Measurements from ENCODE around the gene HYAL1.

The HYAL1 gene

DNA sequence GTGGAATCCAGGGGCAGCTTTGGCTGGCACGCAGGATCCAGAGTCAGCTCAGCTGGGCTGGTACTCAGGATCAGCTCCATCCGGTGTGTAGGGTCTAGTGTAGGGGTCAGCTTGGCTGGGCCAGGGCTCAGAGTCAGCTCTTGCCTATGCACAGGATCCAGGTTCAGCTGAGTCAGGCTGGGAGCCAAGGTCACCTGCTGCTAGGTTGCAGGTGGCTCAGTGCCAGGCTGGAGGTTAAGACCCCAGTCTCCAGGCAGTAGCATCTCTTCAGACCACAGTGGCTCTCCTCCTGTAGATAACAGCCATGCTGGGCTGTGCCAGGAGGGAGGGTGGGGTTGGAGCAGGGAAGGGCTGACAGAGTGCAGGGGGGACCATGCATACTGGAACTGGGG is 6.0 kb downstream of the HYAL1 start:
- Histone ChIP-seq H3K9me3 (ENCODE audit: insufficient read depth, low read depth, low read length) (no peaks in the 10 kb centered on the region), H3K27me3 (ENCODE audit: insufficient read depth, low read length, poor library complexity, severe bottlenecking) (no peaks in the 10 kb centered on the region), H3K4me2 (ENCODE audit: low read depth, low read length, poor library complexity, severe bottlenecking) (peak overlapping the region; percentile 98), H2AFZ (ENCODE audit: low read length) (no peak overlapping the region), H3K36me3 (ENCODE audit: insufficient read depth, low read length) (no peaks in the 10 kb centered on the region), H3K4me1 (ENCODE audit: insufficient read depth, low read length, poor library complexity, severe bottlenecking) (peaks cover 22% of the 10 kb centered on the region), H4K20me1 (ENCODE audit: insufficient read depth, low read length, poor library complexity, severe bottlenecking) (peaks cover 3% of the 10 kb centered on the region), H3K9ac (ENCODE audit: low read depth, low read length, poor library complexity, severe bottlenecking) (peak overlapping the region; percentile 80), H3K4me3 (ENCODE audit: low read length, poor library complexity, severe bottlenecking) (peak overlapping the region; percentile 78), H3K79me2 (ENCODE audit: insufficient read depth, low read length) (peaks cover 19% of the 10 kb centered on the region; the same call in 1 of the 2 replicates), H3K9me2 (replicated peaks; ENCODE audit: low read depth, low read length) (no peaks in the 10 kb centered on the region), H3F3A (ENCODE audit: low read depth) (no peaks in the 10 kb centered on the region)
- TF ChIP-seq EZH2phosphoT487 (IDR thresholded peaks at IDR 0.05; ENCODE audit: borderline replicate concordance): no peak
- TF ChIP-seq, protein P1, sequence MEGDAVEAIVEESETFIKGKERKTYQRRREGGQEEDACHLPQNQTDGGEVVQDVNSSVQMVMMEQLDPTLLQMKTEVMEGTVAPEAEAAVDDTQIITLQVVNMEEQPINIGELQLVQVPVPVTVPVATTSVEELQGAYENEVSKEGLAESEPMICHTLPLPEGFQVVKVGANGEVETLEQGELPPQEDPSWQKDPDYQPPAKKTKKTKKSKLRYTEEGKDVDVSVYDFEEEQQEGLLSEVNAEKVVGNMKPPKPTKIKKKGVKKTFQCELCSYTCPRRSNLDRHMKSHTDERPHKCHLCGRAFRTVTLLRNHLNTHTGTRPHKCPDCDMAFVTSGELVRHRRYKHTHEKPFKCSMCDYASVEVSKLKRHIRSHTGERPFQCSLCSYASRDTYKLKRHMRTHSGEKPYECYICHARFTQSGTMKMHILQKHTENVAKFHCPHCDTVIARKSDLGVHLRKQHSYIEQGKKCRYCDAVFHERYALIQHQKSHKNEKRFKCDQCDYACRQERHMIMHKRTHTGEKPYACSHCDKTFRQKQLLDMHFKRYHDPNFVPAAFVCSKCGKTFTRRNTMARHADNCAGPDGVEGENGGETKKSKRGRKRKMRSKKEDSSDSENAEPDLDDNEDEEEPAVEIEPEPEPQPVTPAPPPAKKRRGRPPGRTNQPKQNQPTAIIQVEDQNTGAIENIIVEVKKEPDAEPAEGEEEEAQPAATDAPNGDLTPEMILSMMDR (conservative IDR thresholded peaks at IDR 0.05; ENCODE audit: low read length): no peak

DNA sequence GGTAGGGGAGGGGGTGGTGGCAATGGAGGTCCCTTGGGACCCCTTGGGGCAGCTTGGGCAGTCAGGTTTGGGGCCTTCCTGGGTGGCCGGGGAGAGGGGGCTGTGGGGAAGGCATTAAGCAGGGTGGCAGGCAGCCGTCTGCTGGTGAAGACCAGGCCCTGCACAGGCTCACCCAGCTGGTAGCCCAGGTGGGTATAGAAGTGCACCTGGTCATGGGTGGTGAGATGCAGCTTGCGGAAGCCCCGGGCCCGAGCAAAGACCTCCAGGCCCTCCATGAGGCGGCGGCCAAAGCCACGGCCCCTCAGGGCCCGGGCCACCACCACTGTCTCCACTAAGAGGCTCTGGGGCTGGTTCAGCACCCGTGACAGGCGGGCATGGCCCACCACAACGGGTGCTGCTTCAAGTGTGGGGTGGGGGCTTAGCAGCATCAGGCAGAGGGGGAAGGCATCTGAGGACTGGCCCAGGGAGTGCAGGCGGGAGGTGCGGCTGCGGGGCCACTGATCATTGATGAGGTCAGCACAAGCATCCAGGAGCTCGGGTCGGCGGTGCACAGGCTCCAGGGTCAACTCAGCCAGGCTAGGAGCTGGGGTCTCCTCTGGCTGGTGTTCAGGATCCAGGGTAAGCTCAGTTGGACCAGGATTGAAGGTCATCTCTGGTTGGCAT is 6.5 kb downstream of the HYAL1 start:
- peaks cover 22% of the 10 kb centered on the region for H3K4me1 ChIP-seq (ENCODE audit: insufficient read depth, low read length, poor library complexity, severe bottlenecking)
- peaks cover 21% of the 10 kb centered on the region for H3K79me2 ChIP-seq (ENCODE audit: insufficient read depth, low read length)
- TF ChIP-seq EZH2phosphoT487 (IDR thresholded peaks at IDR 0.05; ENCODE audit: borderline replicate concordance): no peak
- TF ChIP-seq, protein P1 (conservative IDR thresholded peaks at IDR 0.05; ENCODE audit: low read length): no peak
- no peaks in the 10 kb centered on the region for H3K36me3 ChIP-seq (ENCODE audit: insufficient read depth, low read length)
- peak overlapping the region; percentile 80 for H3K9ac ChIP-seq (ENCODE audit: low read depth, low read length, poor library complexity, severe bottlenecking)
- no peak overlapping the region for H3K4me3 ChIP-seq (ENCODE audit: low read length, poor library complexity, severe bottlenecking)
- H3K9me3 ChIP-seq (ENCODE audit: insufficient read depth, low read depth, low read length): no peaks in the 10 kb centered on the region
- H3F3A ChIP-seq (ENCODE audit: low read depth): no peaks in the 10 kb centered on the region
- H3K4me2 ChIP-seq (ENCODE audit: low read depth, low read length, poor library complexity, severe bottlenecking): peak overlapping the region; percentile 98
- peaks cover 3% of the 10 kb centered on the region for H4K20me1 ChIP-seq (ENCODE audit: insufficient read depth, low read length, poor library complexity, severe bottlenecking)
- no peaks in the 10 kb centered on the region for H3K27me3 ChIP-seq (ENCODE audit: insufficient read depth, low read length, poor library complexity, severe bottlenecking)
- no peaks in the 10 kb centered on the region for H3K9me2 ChIP-seq (replicated peaks; ENCODE audit: low read depth, low read length)
- H2AFZ ChIP-seq (ENCODE audit: low read length): no peak overlapping the region

DNA sequence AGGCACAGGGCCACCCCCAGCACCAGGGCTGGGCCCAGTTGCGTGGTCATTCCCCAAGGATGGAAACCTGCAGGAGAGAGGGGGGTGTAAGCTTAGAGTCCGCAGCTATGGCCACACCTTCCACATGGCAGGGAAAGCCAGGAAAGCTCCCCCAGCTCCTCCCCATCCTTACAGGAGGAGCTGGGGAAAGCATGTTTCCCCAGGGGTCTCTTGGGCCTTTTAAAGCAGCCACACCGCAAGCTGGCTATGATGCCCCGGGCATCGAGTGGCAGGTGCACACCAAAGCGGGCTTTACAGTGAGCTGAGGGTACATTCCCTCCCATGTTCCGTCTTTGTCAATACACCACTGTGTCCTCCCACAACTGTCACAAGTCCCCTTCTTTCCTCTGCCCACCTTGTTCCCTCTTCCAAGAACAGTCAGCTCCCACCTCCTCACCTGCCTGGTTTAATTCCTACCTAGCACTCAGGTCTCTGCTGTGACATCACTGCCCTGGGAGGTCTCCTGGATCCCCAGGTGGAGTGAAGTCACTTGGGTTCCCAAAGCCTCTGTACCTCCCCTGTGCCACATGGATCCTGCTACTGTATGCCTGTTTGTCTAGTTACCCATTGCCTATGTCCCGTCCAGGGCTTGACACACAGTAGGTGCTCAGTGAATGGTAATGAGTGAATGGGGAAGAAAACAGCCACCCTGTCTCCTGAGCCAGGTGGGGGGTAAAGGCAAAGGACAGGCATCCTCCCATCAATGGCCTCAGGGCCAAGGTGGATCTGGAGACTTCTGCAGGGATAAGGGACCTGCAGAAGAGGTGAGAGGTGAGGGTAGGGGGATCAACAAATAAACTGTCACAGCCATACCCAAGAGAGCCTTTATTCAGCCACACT is 7.6 kb downstream of the HYAL1 start:
- H3K4me3 ChIP-seq (ENCODE audit: low read length, poor library complexity, severe bottlenecking): no peak overlapping the region
- H3K4me1 ChIP-seq (ENCODE audit: insufficient read depth, low read length, poor library complexity, severe bottlenecking): peaks cover 31% of the 10 kb centered on the region
- H3K27me3 ChIP-seq (ENCODE audit: insufficient read depth, low read length, poor library complexity, severe bottlenecking): no peaks in the 10 kb centered on the region
- no peak overlapping the region for H3K4me2 ChIP-seq (ENCODE audit: low read depth, low read length, poor library complexity, severe bottlenecking)
- no peak overlapping the region for H3K9ac ChIP-seq (ENCODE audit: low read depth, low read length, poor library complexity, severe bottlenecking)
- no peaks in the 10 kb centered on the region for H3K9me2 ChIP-seq (replicated peaks; ENCODE audit: low read depth, low read length)
- H3K79me2 ChIP-seq (ENCODE audit: insufficient read depth, low read length): peaks cover 32% of the 10 kb centered on the region
- H3K36me3 ChIP-seq (ENCODE audit: insufficient read depth, low read length): no peaks in the 10 kb centered on the region
- H4K20me1 ChIP-seq (ENCODE audit: insufficient read depth, low read length, poor library complexity, severe bottlenecking): peaks cover 3% of the 10 kb centered on the region
- no peaks in the 10 kb centered on the region for H3F3A ChIP-seq (ENCODE audit: low read depth)
- no peak overlapping the region for H2AFZ ChIP-seq (ENCODE audit: low read length)
- no peaks in the 10 kb centered on the region for H3K9me3 ChIP-seq (ENCODE audit: insufficient read depth, low read depth, low read length)
- TF ChIP-seq EZH2phosphoT487 (IDR thresholded peaks at IDR 0.05; ENCODE audit: borderline replicate concordance): no peak
